Loucy (cell line): ENCODE data around the gene MMP2.

Experiments
- H2AFZ ChIP-seq: fragments of 200-600 bp; sonication (generic); 2 replicates; pipeline ENCODE4 v1.6.0; 2016; ENCODE audit warnings: antibody characterized with exemption, mild to moderate bottlenecking, low read length, moderate library complexity
- H3F3A ChIP-seq: fragments of 200-600 bp; 2 replicates; pipeline ENCODE4 v1.6.0; 2016; ENCODE audit warnings: antibody characterized with exemption, low read depth, mild to moderate bottlenecking
- H3K27me3 ChIP-seq: fragments of 200-600 bp; sonication (generic); 2 replicates; pipeline ENCODE4 v1.6.1; 2014; ENCODE audit warnings: low read length, mild to moderate bottlenecking; ENCODE audit not compliant: insufficient read depth, poor library complexity, severe bottlenecking
- H3K36me3 ChIP-seq: fragments of 200-600 bp; sonication (generic); 2 replicates; pipeline ENCODE4 v1.6.1; 2016; ENCODE audit warnings: low read length; ENCODE audit not compliant: insufficient read depth
- H3K4me1 ChIP-seq: fragments of 200-600 bp; sonication (generic); 2 replicates; pipeline ENCODE4 v1.5.1; 2014; ENCODE audit warnings: low read length, mild to moderate bottlenecking; ENCODE audit not compliant: insufficient read depth, poor library complexity, severe bottlenecking
- H3K4me2 ChIP-seq: fragments of 200-600 bp; sonication (generic); 2 replicates; pipeline ENCODE4 v1.6.0; 2014; ENCODE audit warnings: antibody characterized with exemption, low read length, low read depth, mild to moderate bottlenecking; ENCODE audit not compliant: poor library complexity, severe bottlenecking
- H3K4me3 ChIP-seq: fragments of 200-600 bp; sonication (generic); 2 replicates; pipeline ENCODE4 v1.5.1; 2014; ENCODE audit warnings: low read length, mild to moderate bottlenecking, mixed read lengths; ENCODE audit not compliant: poor library complexity, severe bottlenecking
- H3K79me2 ChIP-seq: fragments of 200-600 bp; sonication (generic); 2 replicates; pipeline ENCODE4 v1.6.1; 2014; ENCODE audit warnings: low read length; ENCODE audit not compliant: insufficient read depth
- H3K9ac ChIP-seq: fragments of 200-600 bp; sonication (generic); 2 replicates; pipeline ENCODE4 v1.6.0; 2014; ENCODE audit warnings: mild to moderate bottlenecking, low read depth, low read length, moderate library complexity; ENCODE audit not compliant: poor library complexity, severe bottlenecking
- H3K9me2 ChIP-seq: fragments of 200-600 bp; sonication (generic); replicated peaks from 2 replicates; pipeline ENCODE4 v1.6.1; 2016; ENCODE audit warnings: low read depth, low read length, mixed read lengths
- H3K9me3 ChIP-seq: fragments of 200-600 bp; sonication (generic); 2 replicates; pipeline ENCODE4 v1.6.1; 2014; ENCODE audit warnings: mild to moderate bottlenecking, antibody characterized with exemption, low read length, low read depth; ENCODE audit not compliant: insufficient read depth
- H4K20me1 ChIP-seq: fragments of 200-600 bp; sonication (generic); 2 replicates; pipeline ENCODE4 v1.6.0; 2014; ENCODE audit warnings: antibody characterized with exemption, low read length, mild to moderate bottlenecking; ENCODE audit not compliant: insufficient read depth, poor library complexity, severe bottlenecking
- EZH2phosphoT487 ChIP-seq: fragments of 200-600 bp; IDR thresholded peaks from 2 replicates; pipeline ENCODE4 v1.6.1; 2018; ENCODE audit warnings: antibody characterized with exemption, mild to moderate bottlenecking, moderate library complexity, borderline replicate concordance
- TF ChIP-seq, protein P1 (sequence below): fragments of 200-600 bp; sonication (generic); conservative IDR thresholded peaks from 2 replicates; pipeline ENCODE4 v1.5.1; 2014; ENCODE audit warnings: mild to moderate bottlenecking, antibody characterized with exemption, low read length

Gene MMP2

DNA sequence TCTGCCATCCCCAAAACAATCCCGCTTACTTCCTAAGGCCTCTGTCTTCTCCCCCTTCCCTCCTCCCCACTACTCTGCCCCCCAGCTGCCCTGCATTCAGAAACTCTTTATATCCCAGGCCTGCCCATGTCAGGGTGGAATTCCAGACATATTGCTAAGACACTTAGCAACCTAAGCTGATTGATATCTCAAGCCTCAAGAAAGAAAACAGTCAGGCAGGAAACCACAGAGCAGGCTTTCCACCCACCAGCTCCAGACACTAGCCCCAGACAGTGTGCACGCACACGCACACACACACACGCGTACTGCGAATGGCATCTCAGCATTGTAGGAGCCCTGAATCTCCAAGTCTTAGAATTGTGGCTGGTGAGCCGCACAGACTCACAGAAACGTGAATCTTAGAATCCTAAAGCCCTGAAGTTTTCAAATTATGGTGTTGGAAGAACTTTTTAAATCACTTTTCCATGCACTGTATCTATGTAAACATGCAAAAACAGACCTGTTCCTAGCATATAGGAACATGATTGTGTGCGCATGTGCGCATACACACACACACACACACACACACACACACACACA is 21.0 kb downstream of the MMP2 start:
- no peaks in the 10 kb centered on the region for H3K79me2 ChIP-seq
- TF ChIP-seq, protein P1, sequence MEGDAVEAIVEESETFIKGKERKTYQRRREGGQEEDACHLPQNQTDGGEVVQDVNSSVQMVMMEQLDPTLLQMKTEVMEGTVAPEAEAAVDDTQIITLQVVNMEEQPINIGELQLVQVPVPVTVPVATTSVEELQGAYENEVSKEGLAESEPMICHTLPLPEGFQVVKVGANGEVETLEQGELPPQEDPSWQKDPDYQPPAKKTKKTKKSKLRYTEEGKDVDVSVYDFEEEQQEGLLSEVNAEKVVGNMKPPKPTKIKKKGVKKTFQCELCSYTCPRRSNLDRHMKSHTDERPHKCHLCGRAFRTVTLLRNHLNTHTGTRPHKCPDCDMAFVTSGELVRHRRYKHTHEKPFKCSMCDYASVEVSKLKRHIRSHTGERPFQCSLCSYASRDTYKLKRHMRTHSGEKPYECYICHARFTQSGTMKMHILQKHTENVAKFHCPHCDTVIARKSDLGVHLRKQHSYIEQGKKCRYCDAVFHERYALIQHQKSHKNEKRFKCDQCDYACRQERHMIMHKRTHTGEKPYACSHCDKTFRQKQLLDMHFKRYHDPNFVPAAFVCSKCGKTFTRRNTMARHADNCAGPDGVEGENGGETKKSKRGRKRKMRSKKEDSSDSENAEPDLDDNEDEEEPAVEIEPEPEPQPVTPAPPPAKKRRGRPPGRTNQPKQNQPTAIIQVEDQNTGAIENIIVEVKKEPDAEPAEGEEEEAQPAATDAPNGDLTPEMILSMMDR, result no peak
- TF ChIP-seq EZH2phosphoT487, result no peak
- no peaks in the 10 kb centered on the region for H4K20me1 ChIP-seq
- no peaks in the 10 kb centered on the region for H3K36me3 ChIP-seq
- no peaks in the 10 kb centered on the region for H3K27me3 ChIP-seq
- no peaks in the 10 kb centered on the region for H3K9me3 ChIP-seq
- H3K9ac ChIP-seq, result peak overlapping the region; percentile 38
- no peaks in the 10 kb centered on the region for H3K9me2 ChIP-seq
- H2AFZ ChIP-seq, result peak overlapping the region; percentile 53; the same call in 1 of the 2 replicates
- H3K4me2 ChIP-seq, result peak overlapping the region; percentile 67
- H3F3A ChIP-seq, result no peaks in the 10 kb centered on the region
- H3K4me3 ChIP-seq, result peak overlapping the region; percentile 44
- peaks cover 55% of the 10 kb centered on the region for H3K4me1 ChIP-seq

DNA sequence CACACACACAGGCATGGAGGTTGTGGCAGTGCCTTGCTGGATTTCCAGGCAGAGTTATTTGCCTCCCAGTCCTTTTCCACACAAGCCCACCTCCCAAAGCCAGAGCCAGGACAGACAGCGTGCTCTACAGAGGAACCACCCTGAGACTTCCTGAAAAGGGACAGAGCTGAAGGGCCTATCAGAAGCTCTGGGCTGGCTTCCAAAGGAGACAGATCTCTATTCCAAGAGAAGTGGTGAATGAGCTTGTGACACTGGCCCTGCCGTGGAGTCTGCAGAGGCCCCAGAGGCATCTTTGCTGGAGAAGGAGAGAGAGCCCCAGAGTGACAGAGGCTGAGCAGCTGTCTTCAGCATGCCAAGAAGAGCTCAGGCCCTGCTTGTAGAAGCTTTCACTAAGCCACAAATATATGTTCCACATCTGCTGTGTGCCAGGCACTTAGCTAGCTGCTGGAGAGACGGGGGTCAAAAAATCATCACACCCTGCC is 21.6 kb downstream of the MMP2 start:
- Histone ChIP-seq H3K9ac (peak overlapping the region; percentile 25), H3K9me3 (no peaks in the 10 kb centered on the region), H3K9me2 (no peaks in the 10 kb centered on the region), H3K4me1 (peaks cover 50% of the 10 kb centered on the region), H2AFZ (peak overlapping the region; percentile 53; the same call in 1 of the 2 replicates), H3K27me3 (no peaks in the 10 kb centered on the region), H4K20me1 (no peaks in the 10 kb centered on the region), H3K79me2 (no peaks in the 10 kb centered on the region), H3K36me3 (no peaks in the 10 kb centered on the region), H3K4me2 (peak overlapping the region; percentile 67), H3K4me3 (no peak overlapping the region), H3F3A (no peaks in the 10 kb centered on the region)
- no peak for TF ChIP-seq EZH2phosphoT487
- TF ChIP-seq, protein P1, result no peak

DNA sequence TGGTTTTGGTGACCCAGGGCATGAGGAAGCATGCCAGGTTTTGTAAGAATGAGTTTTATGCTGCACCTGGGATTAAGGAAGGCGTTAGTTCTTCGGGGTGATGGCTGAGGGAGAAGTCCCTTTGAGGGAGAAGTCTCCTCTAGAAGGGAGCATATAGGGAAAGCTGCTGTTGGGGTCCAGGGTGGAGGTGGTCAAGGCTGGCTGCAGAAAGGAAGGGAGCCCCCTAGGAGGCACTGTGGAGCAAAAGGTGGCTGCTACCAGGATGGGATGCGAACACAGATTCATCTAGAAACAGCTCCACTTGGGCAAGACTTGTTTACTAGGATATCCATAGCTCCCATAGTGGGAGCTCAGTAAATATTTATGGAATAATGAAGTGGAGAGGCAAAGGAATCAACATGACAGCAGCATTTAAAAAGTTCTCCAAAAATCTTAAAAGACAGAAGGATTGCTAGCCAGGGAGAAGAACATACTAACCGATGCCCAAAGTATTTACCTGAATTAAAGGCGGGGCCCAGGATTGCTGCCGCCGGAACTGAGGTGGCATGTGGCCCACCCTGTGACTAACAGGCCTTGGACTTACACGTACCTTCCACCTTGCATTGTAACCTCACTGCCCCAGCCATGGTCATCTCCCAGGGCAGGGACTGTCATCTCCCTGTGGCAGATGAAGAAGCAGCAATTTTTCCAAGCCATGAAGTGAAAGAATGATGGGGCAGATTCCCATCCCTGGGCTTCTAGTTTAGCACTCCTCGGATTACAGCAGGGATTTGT is 22.7 kb downstream of the MMP2 start:
- Histone ChIP-seq H3K9me3 (no peaks in the 10 kb centered on the region), H3K4me1 (peaks cover 48% of the 10 kb centered on the region), H3F3A (no peaks in the 10 kb centered on the region), H4K20me1 (no peaks in the 10 kb centered on the region), H3K79me2 (no peaks in the 10 kb centered on the region), H3K4me2 (no peak overlapping the region), H3K36me3 (no peaks in the 10 kb centered on the region), H3K9me2 (no peaks in the 10 kb centered on the region), H3K9ac (no peak overlapping the region), H3K4me3 (no peak overlapping the region), H2AFZ (no peak overlapping the region), H3K27me3 (no peaks in the 10 kb centered on the region)
- TF ChIP-seq EZH2phosphoT487, result no peak
- TF ChIP-seq, protein P1, result peak; percentile 58
